NOMO-1 treated with DMSO at 0.1 percent for 48 hours (cell line): ENCODE data around the gene FRAS1.
A peak's percentile ranks its signal among the peaks of the same experiment; 100 is the strongest.
"Not testable (repeated sequence)": the region's sequence is repeated elsewhere in the genome, so short reads cannot be mapped to it uniquely, and the experiment has no call there.

Experiments used
- DNase-seq: peaks from one replicate; lab custom pipeline; 2025; ENCODE audit not compliant: unreplicated experiment; lab: John Stamatoyannopoulos, UW

The FRAS1 gene

DNA sequence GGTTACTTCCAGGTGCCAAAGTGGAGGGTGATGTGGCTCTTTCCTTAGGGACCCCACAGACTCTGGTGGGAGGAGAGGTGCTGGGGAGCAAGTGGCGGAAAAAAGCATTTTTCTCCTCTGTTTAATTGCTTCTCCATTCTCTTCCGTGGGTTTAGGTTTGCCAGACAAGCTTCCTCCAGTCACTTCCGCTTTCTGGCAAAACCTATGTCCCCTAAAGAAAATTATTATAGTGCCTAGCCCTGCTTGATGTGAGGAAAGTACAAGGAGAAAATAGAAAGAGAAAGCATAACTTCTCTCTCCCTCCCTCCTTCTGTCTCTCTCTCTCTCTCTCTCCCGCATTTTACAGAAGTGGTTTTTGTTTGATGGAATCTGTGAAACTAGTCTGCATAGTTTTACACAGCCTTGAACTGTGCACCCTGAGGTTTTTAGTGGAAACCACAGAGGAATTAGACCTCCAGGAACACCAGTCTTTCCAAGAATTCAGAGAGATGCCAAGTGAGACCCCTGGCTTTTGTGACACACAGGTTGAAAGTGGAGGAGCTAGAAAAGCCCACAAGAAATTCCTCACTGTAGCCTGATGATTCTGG is 263.3 kb downstream of the FRAS1 start:
- DNase-seq, result peak; percentile 86

DNA sequence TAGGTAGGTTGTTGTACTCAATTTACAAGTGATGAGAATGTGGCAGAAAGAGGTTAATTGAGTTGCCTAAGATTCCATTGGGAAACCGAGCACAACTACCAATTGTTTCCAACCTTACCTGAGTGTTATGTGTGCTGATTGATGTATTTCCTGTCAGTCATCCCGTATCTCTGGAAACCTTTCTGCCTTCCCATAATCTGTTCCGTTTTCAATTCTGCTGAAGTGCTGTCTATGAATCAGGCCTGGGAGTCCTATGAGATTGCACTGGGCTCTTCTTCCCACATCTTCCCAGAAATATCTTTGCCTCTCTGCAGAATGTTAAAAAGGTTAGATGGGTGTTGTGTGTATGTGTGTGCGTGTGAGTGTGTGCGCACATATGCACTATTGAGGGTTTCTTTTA is 264.9 kb downstream of the FRAS1 start:
- no peak for DNase-seq

DNA sequence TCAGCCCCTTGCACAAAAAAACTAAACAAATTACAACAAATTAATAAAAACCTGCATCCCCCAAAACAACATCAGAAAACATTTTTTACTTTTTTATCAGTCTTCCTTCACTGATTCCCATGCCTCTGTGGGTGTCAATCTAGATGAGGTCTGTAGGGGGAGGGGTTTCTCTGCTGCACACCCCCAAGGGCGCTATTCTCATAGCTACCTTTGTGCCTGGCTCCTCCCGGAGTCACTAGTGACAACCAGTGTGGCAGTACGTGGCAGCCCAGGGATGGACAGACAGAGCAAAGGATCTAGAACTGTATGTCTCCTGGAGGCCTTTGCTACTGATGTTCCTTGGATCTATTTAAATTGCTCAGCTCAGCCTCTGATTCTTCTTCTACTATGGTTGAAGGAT is 266.3 kb downstream of the FRAS1 start:
- DNase-seq, result no peak

DNA sequence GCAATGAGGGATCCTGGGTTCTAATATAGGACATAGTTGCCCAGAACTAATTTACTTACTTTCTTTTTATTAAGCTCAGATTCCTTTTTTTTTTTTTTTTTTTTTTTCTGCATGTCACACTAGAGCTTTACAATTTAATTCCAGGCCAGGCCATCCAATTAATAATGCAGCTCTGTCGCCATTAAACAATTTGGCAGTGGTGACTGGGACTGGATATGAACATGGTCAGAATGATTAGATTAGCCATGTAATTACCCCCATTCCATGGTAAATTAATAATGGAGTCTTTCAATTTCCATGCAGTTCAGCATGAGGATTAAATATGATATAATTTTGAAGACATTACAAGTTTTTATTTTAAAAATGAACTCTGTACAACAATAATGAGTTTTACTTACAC is 267.5 kb downstream of the FRAS1 start:
- no peak for DNase-seq

DNA sequence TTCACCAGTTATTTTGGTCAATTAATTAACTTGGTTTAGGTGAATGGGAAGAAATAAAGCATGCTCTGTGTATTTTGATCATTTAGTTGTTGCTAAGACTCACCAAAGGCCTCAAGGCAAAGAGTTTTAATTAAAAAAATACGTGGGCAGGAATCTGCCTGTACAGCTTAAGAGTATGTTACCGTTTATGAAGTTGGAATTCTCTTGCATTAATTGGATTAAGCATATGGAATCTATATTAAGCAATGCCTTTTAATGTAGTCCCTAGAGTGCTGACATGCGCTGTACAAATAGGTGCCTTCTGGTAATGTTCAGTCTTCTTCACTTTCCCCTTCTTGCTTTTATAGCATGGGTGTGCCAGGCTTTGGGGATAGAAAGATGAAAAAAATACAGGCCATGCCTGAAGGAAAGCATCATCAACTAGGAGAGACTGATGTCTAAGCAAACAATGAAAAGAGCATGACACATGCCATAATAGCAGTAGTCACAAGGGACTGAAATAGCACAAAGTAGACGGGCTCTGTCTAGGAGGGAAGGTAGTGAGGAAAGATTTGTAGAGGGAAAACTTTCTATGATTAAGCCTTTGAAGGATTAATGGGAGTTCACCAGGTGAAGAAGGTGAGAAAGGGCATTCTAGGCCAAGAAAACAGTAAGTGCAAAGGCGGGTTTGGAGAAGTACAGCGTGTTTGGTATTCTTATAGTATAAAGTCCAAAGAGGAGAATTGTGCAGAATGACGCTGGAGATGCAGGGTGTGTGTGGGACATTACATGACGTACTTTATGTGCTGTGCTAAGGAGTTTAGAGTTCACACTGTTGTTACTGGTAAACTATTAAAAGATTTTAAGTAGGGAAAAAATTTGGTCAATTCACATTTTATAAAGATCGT is 268.4 kb downstream of the FRAS1 start:
- no peak for DNase-seq

DNA sequence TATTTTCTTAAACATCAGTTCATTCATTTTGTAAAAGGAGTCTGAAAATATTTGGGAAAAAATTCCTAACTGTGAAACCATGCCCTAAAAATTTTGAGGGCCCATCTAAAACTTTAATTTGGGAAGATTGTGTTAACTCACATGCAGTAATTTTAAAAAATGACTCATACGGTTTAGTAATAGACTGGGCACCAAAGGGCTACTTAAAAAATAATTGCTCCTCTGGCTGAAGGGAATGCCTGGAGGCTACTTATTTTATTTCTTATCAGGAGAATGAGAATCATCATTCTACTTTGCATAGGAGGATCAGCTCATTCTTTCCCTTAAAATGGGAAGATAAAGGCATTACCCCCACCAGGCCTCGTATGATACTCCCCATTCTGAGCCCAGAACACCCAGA is 271.5 kb downstream of the FRAS1 start:
- not testable (repeated sequence) for DNase-seq

DNA sequence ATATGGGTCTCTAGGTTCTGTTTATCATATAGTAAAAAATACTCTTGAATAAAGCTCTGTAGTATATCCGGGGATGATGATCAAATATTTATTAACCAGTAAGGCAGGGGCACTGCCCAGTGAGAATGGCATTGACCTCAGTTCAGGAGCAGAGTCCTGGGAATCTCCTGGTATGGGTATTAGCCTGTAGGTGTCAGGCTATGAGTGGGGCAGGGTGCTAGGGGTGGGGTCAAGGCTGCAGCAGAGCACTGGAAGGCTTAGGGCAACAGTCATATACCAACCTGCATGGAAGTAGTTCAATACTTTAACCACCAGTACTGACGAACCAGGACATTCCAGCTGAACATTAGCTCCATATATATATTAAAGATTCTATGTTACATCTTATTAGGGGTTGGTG is 274.1 kb downstream of the FRAS1 start:
- DNase-seq, result no peak

DNA sequence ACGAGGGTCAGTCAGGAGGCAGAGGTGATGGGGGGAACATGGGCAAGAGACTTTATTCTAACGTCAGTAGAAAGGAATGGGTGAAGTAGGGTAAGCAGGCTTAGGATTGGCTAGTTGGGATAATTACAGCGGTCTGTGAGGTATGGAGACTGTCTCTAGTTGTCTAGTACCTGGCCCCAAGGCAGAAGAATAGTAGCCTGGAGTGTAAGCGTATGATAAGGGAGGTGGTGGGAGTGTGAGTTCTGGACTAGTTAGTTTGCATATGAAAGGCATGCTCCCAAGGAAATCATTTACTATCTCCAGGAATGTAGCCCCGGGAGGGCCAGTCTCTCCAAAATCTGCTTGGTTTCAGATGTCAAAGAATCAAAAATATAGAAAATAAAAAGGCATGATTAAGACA is 274.8 kb downstream of the FRAS1 start:
- no peak for DNase-seq

DNA sequence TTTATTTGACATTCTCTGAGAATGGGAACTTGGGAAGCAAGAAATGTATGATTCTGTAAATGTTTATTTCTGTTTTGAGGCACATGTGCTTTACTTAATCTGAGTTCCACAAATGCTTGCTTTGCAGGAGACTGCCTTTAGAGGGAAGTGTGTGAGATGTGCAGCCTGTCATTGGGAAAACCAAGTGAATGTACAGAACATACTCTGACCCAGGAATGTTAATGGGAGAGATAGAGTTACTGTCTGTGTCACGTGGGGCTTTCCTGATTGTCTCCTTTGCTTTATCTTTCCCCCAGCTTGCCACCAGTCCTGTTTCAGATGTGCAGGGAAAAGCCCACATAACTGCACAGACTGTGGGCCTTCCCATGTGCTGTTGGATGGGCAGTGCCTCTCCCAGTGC is 275.9 kb downstream of the FRAS1 start:
- DNase-seq, result no peak

DNA sequence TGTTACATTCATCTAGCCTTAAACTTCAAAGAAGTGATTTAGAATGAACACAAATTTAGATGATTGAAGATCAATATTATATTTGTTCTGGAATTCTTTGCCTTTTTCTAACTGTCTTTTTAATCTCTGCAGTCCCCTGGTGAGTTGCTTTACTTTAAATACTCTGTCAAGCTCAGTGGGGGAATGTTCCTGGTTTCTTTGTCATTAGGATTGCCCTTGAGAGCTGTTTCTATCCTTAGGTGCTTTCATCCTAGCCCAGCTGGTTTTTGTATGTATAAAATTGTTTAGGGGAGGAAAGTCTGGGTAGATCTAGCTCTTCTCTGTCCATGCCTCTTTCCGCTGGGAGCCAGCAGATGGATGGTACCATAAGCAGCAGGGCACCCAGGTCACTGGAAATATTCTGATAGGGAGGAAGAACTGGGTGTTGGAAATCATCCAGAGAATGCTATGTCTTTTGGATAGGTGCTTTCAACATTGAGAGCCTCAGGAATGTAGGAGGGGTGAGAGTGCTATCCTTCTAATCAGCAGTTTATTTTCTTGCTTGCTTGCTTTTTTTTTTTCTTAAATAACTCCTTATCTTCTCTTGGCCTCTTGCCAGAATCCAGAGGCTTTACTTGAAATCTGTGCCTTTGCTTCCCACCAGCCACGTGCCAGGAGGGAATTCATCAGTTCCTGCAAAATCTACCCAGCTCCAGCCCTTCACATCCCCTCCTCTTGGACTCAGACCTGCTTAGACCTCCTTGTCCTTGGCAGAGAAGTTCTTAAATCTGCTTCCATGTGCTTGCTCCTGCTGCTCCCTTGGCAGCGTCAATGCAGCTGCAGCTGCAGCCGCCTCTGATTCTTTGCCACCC is 279.2 kb downstream of the FRAS1 start:
- DNase-seq, result no peak

DNA sequence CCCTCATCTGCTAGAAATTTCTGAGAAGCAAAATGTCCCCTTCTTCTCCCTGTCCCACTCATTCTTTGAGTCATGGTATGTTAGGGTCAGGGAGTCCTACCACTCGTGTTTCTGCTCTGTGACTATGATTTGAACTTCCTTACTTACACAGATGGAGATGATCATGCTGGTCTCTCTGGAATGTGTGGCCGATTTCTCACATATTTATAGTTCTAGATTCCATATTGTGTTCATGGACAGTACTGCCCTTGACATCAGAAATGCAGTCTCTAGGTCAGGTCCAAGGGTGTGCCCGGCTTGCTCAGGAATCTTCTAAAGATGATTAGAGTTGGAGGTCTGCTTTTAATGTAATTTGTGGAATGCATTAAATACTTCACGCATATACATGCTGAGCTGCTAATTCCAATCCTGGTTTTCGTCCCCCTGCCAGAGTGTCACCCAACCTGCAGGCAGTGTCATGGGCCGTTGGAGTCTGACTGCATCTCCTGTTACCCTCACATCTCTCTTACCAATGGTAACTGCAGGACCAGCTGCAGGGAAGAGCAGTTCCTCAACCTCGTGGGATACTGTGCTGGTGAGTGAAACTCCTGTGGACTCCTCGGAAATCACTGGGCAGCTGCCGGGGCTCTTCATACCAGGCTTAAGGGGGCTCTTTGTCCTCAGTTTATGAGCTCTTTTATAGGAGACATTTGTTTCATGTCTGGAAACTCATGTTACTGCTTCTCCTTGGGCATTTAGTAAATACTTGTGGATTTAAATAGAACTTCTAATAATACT is 280.3 kb downstream of the FRAS1 start:
- no peak for DNase-seq

DNA sequence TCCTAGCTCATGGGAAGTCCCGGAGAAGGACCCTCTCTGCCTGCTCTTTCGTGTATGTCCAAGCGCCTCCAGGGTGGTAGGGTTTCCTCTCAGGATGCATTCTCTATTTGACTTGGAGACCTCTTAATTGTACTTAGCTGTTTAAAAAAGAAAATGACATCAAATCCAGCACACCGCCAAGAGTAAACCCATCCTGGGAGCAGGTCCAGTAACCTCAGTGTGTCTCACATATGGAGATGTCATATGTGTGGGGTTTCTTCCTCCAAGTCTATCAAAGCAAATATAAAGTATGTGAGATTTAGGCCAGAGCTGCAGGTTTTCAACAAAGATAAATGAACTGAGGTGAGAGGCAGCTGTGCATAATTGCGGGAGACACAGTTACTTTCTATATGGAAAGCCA is 285.0 kb downstream of the FRAS1 start:
- DNase-seq, result no peak

DNA sequence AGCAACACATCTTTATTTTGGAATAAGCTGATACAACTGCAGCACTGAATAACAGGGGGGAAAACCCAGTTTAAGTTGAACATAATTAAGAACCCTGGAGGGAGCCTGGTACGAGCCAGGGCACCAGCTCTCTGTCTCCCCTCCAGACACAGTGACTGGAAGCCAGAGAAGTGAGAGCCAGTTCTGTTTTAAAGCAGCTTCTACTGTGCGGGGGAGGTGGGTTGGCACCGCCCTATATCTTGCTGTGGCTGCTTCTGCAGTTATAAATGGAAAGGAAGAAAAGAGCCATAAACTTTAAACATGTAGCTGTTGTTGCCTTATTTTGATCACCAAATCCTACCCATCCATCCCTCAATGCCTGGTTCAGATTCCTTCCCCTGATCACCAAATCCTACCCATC is 286.6 kb downstream of the FRAS1 start:
- DNase-seq, result no peak

DNA sequence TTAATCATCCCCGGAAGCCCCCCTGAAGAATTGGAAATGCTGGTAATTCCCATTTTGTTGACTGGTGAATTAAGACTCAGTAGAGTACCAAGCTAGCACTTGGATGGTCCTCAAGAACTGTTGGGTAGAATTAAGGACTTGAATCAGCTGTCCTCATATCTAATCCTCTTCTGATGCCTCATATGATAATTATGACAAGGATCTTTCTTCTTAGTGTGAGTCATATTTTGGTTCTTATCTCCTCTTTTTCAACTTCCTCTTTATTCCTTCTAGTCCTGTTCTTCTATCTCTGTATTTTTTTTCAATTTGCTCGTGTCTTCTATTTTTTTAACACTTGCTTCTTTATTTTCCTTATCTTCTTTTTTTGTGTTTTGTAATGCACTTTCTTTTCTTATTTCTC is 288.1 kb downstream of the FRAS1 start:
- peak; percentile 11 for DNase-seq

DNA sequence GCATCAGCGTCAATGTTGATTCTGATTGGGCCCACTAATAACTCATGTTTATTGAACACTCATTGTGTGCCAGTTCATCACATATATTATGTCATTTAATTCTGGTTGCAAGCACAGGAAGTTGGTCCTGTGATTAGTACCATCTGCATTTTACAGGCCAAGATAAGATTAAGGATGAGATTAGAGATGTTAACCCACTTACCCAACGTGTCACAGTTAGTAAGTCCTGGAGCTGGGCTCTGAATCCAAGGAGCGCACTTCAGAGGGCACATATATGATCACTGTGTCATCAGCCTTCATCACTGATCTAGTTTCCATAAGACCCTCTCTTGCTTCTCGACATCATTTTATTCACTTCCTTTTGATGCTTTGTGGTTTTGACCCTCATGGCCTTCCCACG is 289.1 kb downstream of the FRAS1 start:
- DNase-seq, result no peak

DNA sequence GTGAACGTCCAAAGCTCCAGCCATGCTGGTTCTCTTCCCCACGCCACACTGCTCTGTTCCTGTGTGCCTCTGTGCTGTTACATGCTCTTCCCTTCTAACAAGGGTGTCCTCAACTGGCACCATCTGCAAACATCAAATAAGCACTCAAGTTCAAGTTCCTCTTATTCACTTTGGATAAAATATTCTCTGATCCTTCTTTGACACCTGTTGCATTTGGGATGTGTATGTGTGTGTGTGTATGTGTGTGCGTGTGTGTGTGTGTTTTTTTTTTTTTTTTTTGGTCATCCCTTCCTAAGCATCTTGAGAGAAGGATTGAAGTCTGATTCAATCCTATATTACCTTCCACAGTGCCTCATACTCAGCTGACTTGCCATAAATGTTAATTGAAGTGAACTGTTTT is 290.4 kb downstream of the FRAS1 start:
- DNase-seq, result no peak

DNA sequence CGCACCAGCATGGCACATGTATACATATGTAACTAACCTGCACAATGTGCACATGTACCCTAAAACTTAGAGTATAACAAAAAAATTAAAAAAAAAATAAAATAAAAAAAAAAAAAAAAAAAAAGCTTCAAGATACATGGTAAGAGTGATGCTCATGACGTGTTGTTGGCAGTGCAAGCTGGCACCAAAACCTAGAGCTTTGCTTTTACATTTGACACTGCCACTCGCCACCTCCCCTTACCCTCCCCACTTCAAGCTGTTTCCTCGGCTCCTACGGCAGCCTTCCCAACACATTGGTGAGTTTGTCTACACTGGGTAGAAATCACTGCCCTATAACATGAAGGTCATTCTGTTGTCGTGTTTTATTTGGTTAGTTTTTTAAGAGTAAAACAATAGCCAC is 296.8 kb downstream of the FRAS1 start:
- DNase-seq, result no peak

DNA sequence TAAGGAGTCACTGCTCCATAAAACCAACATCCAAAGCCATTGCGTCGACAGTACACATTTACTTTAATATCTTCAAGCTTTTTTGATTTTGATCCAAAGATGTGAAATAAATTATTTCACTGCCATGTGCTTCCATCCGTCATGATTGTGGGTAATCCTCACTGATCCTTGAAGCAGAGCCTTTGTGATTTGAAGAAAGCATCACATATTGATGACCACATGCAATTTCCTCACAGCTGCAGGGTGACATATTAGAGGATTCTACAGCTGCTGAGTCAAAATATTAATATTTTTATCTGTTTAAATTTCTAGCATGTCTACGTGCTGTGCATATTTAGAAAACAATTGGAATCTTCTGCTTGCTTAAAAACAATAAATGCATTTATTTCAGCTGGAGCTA is 297.7 kb downstream of the FRAS1 start:
- no peak for DNase-seq

DNA sequence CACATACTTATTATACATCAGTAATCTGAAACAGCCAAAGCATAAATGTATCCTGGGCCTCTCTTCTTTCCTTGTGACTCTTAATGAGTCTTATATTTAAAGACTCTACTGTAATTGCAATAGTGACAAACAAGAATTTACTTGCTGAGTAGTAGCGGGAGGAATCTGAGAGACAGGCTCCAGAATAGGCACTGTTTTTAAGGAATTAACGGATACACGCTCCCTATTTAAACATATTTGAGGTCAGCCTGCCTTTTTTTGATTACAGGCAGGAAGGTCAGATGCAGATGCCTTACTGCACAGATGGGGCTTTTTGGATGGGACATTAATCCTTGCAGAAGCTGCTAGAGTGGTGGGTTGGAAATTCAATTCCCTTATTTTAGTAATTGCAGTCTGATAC is 298.2 kb downstream of the FRAS1 start:
- DNase-seq, result no peak

DNA sequence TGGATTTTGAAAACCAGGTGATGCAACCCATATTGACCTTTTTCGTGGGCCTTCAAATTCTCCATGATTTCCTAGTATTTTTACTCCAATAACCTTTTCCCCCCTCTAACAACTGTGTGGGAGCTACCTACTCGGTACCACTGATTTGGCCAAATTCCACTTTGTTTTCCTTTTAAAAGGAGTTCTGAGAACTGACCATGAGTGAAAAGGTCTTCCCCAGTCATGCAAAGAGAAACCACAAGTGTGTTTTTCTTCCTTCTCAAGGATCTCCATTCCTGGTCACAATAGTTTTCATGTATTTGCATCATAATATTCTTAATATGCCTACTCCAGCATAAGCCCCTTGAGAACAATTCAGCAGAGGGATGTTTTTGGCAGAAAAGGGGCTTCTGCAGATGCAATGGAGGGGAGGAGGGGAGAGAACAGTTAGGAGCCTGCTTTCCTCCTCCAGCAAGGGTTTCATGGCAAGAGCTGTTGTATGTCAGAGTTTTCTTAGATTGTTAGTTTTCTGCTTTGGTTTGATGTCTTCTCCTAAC is 299.2 kb downstream of the FRAS1 start:
- DNase-seq, result no peak

DNA sequence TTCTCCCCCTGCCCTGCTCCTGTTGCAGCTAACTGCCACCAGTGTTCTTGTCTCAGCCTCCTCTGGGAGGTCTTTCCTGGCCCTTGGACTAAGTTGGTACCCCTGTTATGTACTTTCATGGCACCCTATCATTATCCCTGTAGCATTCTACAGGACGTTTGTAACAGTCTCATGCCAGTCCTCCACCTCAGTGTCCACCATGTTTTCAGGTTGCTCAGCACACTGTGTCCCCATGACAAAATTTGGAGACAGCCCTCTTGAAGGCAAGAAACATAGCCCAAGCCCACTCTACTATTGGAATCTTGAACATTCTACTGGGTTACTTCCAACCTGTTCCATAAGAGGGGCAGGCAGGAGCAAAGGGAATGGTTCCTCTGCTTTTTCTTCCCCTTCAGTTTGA is 300.0 kb downstream of the FRAS1 start:
- no peak for DNase-seq
